HepG2 (cell line): ENCODE data around the gene OVOL2. TPM values are rescaled to one million over a fixed set of nuclear protein-coding genes. Genes with fewer than 3 reads are reported as not detected.

Experiments
- AGO1 ChIP-seq: fragments of 200-400 bp; formaldehyde crosslinking; IDR thresholded peaks from 2 replicates; pipeline ENCODE4 v1.6.1; 2017; ENCODE audit warnings: mild to moderate bottlenecking, low read depth, low read length, moderate library complexity; ENCODE audit not compliant: poor library complexity, severe bottlenecking
- ATRX ChIP-seq: sonication (generic); formaldehyde crosslinking; IDR thresholded peaks from 2 replicates; pipeline ENCODE4 v1.4.0; 2020; ENCODE audit warnings: missing genetic modification reagents, borderline replicate concordance
- BRCA1 ChIP-seq: sonication (generic); formaldehyde crosslinking; IDR thresholded peaks from 2 replicates; pipeline ENCODE4 v1.4.0; 2020; ENCODE audit warnings: missing genetic modification reagents
- DNMT3B ChIP-seq: conservative IDR thresholded peaks from 2 replicates; pipeline ENCODE4 v1.6.1; 2016; ENCODE audit warnings: missing biosample characterization, control low read depth
- GTF3A ChIP-seq: sonication (generic); formaldehyde crosslinking; conservative IDR thresholded peaks from 2 replicates; pipeline ENCODE4 v1.4.0; 2020; ENCODE audit warnings: mild to moderate bottlenecking, missing genetic modification reagents
- ISL2 ChIP-seq: sonication (generic); formaldehyde crosslinking; IDR thresholded peaks from 2 replicates; pipeline ENCODE4 v1.5.0; 2020; ENCODE audit warnings: missing genetic modification reagents
- KAT8 ChIP-seq: IDR thresholded peaks from 2 replicates; pipeline ENCODE4 v1.6.1; 2016; ENCODE audit warnings: missing genetic modification reagents, missing compliant biosample characterization
- KDM1A ChIP-seq: IDR thresholded peaks from 2 replicates; pipeline ENCODE4 v1.6.1; 2016; ENCODE audit warnings: missing compliant biosample characterization
- PAX8 ChIP-seq: sonication (generic); formaldehyde crosslinking; IDR thresholded peaks from 2 replicates; pipeline ENCODE4 v1.8.0; 2022; ENCODE audit warnings: mild to moderate bottlenecking, missing genetic modification reagents, borderline replicate concordance
- PHF21A ChIP-seq: sonication (generic); formaldehyde crosslinking; IDR thresholded peaks from 2 replicates; pipeline ENCODE4 v1.5.0; 2020; ENCODE audit warnings: mild to moderate bottlenecking, missing genetic modification reagents
- POLR2G ChIP-seq: fragments of 200-400 bp; formaldehyde crosslinking; IDR thresholded peaks from 2 replicates; pipeline ENCODE4 v1.6.1; 2018; ENCODE audit warnings: mild to moderate bottlenecking, low read depth, low read length, moderate library complexity
- RAD21 ChIP-seq: fragments of 450-650 bp; formaldehyde crosslinking; IDR thresholded peaks from 2 replicates; pipeline ENCODE4 v1.5.0; 2020; ENCODE audit warnings: mild to moderate bottlenecking
- TERF1 ChIP-seq: sonication (generic); formaldehyde crosslinking; IDR thresholded peaks from 2 replicates; pipeline ENCODE4 v1.8.0; 2022; ENCODE audit warnings: mild to moderate bottlenecking, missing genetic modification reagents, moderate library complexity
- ZC3H4 ChIP-seq: sonication (generic); formaldehyde crosslinking; IDR thresholded peaks from 2 replicates; pipeline ENCODE4 v1.4.0; 2020; ENCODE audit warnings: missing genetic modification reagents, borderline replicate concordance
- ZFX ChIP-seq: sonication (generic); formaldehyde crosslinking; IDR thresholded peaks from 2 replicates; pipeline ENCODE4 v1.4.0; 2020; ENCODE audit warnings: mild to moderate bottlenecking, low read depth, missing genetic modification reagents, moderate library complexity
- ZKSCAN8 ChIP-seq: IDR thresholded peaks from 2 replicates; pipeline ENCODE4 v1.6.1; 2016; ENCODE audit warnings: borderline replicate concordance, missing genetic modification reagents, missing compliant biosample characterization
- ZMYM4 ChIP-seq: sonication (generic); formaldehyde crosslinking; IDR thresholded peaks from 2 replicates; pipeline ENCODE4 v1.8.1; 2023; ENCODE audit warnings: mild to moderate bottlenecking, missing genetic modification reagents
- ZNF235 ChIP-seq: sonication (generic); formaldehyde crosslinking; IDR thresholded peaks from 2 replicates; pipeline ENCODE4 v1.8.1; 2023; ENCODE audit warnings: mild to moderate bottlenecking, missing genetic modification reagents, borderline replicate concordance
- ZNF24 ChIP-seq: fragments of 450-650 bp; IDR thresholded peaks from 2 replicates; pipeline ENCODE4 v1.6.1; 2017; ENCODE audit warnings: antibody characterized with exemption, mild to moderate bottlenecking
- ZNF75D ChIP-seq: sonication (generic); formaldehyde crosslinking; IDR thresholded peaks from 2 replicates; pipeline ENCODE4 v1.8.1; 2023; ENCODE audit warnings: missing genetic modification reagents, mild to moderate bottlenecking, borderline replicate concordance
- ZNF83 ChIP-seq: sonication (generic); formaldehyde crosslinking; IDR thresholded peaks from 2 replicates; pipeline ENCODE4 v1.4.0; 2020; ENCODE audit warnings: missing genetic modification reagents, mild to moderate bottlenecking, borderline replicate concordance
- polyA plus RNA-seq, 8 experiments: library from polyadenylated mRNA; depleted of rRNA in 3 of 8; stranded (reverse) in 7 of 8; unstranded in 1 of 8; fragments of >200 nt; fragmentation: Illumina TruSeq in 4 of 8; extraction: Trizol in 4 of 8; gene quantifications; 2 replicates each; pipeline versions ENCODE4 v1.2.1 to v1.2.3, GENCODE V29; 2011 to 2016; ENCODE audit warnings: low read depth in 4 of 8, missing spikeins in 1 of 8, mixed read lengths in 1 of 8; ENCODE audit not compliant: insufficient read depth in 1 of 8
- total RNA-seq, 5 experiments: library from RNA; depleted of rRNA; stranded (reverse); fragments of >200 nt; fragmentation: Illumina TruSeq; extraction: Trizol; gene quantifications; 2 replicates each; pipeline ENCODE4 v1.2.3, GENCODE V29; 2016; ENCODE audit warnings: low read depth in 1 of 5
- TF ChIP-seq, protein P1 (sequence below): IDR thresholded peaks from 2 replicates; pipeline ENCODE4 v1.6.1; 2016; ENCODE audit warnings: missing compliant biosample characterization, missing genetic modification reagents, borderline replicate concordance
- TF ChIP-seq, protein P2 (sequence below), 2 experiments: fragments of 450-650 bp in 1 of 2; sonication (generic) in 1 of 2; formaldehyde crosslinking; IDR thresholded peaks; 2 replicates each; pipeline versions ENCODE4 v1.5.0 to v1.8.0; 2020 to 2022; ENCODE audit warnings: mild to moderate bottlenecking in 1 of 2, missing genetic modification reagents in 1 of 2
- TF ChIP-seq, protein P3 (sequence below): sonication (generic); formaldehyde crosslinking; IDR thresholded peaks from 2 replicates; pipeline ENCODE4 v1.4.0; 2020; ENCODE audit warnings: missing genetic modification reagents, mild to moderate bottlenecking, borderline replicate concordance

OVOL2 gene
- total and polyA plus RNA-seq, 2 of the 13 experiments (the other 11 are each of a cell fraction or from before 2014, with no cell fraction given): 0.20 to 0.31 TPM

DNA sequence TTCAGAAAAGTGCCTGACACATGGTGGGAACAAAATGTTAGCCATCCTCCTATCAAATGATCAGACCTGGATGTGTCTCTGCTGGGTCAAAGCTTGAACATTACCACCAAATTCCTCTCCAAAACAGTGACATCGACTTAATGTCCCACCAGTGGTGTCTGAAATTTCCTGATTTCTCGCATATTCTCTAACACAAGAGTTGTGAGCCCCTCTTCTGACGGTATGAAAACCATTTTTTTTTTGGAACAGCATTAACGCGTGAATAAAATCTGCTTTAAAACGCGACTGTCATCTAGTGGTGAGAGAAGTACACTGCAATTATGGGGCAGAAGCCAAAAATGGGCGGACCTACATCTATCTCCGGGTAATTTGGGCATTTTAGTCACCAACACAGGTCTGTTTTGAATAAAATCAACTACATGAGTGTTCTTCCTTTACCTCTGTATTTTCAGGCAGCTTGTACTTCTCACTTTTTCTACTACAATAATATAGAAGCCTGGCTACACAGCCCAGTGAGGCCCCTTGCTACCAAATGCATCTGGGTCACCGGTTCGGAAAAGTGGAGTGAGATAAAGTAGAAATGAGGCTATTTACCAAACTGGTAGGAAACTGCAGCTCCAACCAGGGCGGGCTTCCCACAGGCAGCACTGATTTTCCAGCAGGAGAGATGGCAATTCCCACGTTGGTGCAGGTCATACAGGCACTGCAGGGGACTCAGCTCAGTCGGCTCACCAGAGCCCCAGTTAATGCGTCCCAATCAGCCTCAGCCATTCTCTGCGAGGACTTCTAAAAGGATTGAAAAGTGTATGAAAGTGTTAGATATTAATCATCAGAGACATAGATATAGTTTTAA is 61.5 kb downstream of the OVOL2 start (continued):
- TF ChIP-seq POLR2G (no peak), KDM1A (CRISPR knock-in tag) (no peak), PAX8 (CRISPR knock-in tag) (no peak), PHF21A (no peak), ZNF75D (CRISPR knock-in tag) (no peak), GTF3A (no peak), ISL2 (CRISPR knock-in tag) (no peak), ATRX (CRISPR knock-in tag) (no peak), TERF1 (CRISPR knock-in tag) (no peak), ZKSCAN8 (peak; percentile 73; the same call in 1 of the 2 replicates), KAT8 (no peak; the same call in 1 of the 2 replicates), AGO1 (no peak), BRCA1 (no peak), ZNF235 (CRISPR knock-in tag) (no peak), DNMT3B (CRISPR knock-in tag) (no peak), ZNF24 (peak; percentile 70; the same call in 1 of the 2 replicates), ZNF83 (CRISPR knock-in tag) (no peak), ZFX (CRISPR knock-in tag) (no peak), RAD21 (peak; percentile 91), ZC3H4 (CRISPR knock-in tag) (no peak), ZMYM4 (CRISPR knock-in tag) (no peak)
- TF ChIP-seq, protein P1, sequence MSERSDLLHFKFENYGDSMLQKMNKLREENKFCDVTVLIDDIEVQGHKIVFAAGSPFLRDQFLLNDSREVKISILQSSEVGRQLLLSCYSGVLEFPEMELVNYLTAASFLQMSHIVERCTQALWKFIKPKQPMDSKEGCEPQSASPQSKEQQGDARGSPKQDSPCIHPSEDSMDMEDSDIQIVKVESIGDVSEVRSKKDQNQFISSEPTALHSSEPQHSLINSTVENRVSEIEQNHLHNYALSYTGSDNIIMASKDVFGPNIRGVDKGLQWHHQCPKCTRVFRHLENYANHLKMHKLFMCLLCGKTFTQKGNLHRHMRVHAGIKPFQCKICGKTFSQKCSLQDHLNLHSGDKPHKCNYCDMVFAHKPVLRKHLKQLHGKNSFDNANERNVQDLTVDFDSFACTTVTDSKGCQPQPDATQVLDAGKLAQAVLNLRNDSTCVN: no peak
- TF ChIP-seq, protein P2, sequence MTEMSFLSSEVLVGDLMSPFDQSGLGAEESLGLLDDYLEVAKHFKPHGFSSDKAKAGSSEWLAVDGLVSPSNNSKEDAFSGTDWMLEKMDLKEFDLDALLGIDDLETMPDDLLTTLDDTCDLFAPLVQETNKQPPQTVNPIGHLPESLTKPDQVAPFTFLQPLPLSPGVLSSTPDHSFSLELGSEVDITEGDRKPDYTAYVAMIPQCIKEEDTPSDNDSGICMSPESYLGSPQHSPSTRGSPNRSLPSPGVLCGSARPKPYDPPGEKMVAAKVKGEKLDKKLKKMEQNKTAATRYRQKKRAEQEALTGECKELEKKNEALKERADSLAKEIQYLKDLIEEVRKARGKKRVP (CRISPR knock-in tag; IDR thresholded peaks at IDR 0.05): no peak
- TF ChIP-seq, protein P3, sequence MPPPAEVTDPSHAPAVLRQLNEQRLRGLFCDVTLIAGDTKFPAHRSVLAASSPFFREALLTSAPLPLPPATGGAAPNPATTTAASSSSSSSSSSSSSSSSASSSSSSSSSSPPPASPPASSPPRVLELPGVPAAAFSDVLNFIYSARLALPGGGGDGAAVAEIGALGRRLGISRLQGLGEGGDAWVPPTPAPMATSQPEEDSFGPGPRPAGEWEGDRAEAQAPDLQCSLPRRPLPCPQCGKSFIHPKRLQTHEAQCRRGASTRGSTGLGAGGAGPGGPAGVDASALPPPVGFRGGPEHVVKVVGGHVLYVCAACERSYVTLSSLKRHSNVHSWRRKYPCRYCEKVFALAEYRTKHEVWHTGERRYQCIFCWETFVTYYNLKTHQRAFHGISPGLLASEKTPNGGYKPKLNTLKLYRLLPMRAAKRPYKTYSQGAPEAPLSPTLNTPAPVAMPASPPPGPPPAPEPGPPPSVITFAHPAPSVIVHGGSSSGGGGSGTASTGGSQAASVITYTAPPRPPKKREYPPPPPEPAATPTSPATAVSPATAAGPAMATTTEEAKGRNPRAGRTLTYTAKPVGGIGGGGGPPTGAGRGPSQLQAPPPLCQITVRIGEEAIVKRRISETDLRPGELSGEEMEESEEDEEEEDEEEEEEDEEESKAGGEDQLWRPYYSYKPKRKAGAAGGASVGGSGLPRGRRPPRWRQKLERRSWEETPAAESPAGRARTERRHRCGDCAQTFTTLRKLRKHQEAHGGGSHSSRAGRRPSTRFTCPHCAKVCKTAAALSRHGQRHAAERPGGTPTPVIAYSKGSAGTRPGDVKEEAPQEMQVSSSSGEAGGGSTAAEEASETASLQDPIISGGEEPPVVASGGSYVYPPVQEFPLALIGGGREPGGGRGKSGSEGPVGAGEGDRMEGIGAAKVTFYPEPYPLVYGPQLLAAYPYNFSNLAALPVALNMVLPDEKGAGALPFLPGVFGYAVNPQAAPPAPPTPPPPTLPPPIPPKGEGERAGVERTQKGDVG: no peak
